DOHH2 (cell line): ENCODE measurements around the gene SV2C.

Experiments
- EZH2phosphoT487 ChIP-seq: fragments of 200-600 bp; sonication (generic); IDR thresholded peaks from 2 replicates; pipeline ENCODE4 v1.6.1; 2017; ENCODE audit warnings: borderline replicate concordance, mild to moderate bottlenecking, antibody characterized with exemption, low read length, moderate library complexity, mixed read lengths
- TF ChIP-seq, protein P1 (sequence below): fragments of 200-600 bp; sonication (generic); IDR thresholded peaks from one replicate; pipeline ENCODE4 v1.5.1; 2014; ENCODE audit warnings: antibody characterized with exemption, mild to moderate bottlenecking, low read depth, low read length; ENCODE audit not compliant: poor library complexity, severe bottlenecking

- TF ChIP-seq, protein P1, sequence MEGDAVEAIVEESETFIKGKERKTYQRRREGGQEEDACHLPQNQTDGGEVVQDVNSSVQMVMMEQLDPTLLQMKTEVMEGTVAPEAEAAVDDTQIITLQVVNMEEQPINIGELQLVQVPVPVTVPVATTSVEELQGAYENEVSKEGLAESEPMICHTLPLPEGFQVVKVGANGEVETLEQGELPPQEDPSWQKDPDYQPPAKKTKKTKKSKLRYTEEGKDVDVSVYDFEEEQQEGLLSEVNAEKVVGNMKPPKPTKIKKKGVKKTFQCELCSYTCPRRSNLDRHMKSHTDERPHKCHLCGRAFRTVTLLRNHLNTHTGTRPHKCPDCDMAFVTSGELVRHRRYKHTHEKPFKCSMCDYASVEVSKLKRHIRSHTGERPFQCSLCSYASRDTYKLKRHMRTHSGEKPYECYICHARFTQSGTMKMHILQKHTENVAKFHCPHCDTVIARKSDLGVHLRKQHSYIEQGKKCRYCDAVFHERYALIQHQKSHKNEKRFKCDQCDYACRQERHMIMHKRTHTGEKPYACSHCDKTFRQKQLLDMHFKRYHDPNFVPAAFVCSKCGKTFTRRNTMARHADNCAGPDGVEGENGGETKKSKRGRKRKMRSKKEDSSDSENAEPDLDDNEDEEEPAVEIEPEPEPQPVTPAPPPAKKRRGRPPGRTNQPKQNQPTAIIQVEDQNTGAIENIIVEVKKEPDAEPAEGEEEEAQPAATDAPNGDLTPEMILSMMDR, result no peak
- no peak for TF ChIP-seq EZH2phosphoT487
These were observed 140.5 kb downstream of the SV2C start for GRCh38 chr5:76223696-76224095.
